Activated CD4-positive, alpha-beta T cell treated with anti-CD3 and anti-CD28 coated beads, Interleukin-2, Interleukin-6, amounts not matched to agents 100 ng/mL and 50 ng/mL, durations not matched to agents 16 hours and 8 hours (primary cell): ENCODE data around the gene RBM47.
"Not testable (repeated sequence)": the region's sequence is repeated elsewhere in the genome, so short reads cannot be mapped to it uniquely, and the experiment has no call there.

ENCODE experiments used
- DNase-seq: peaks from one replicate; pipeline ENCODE4 v3.0.0-alpha.2; 2020

Gene RBM47

DNA sequence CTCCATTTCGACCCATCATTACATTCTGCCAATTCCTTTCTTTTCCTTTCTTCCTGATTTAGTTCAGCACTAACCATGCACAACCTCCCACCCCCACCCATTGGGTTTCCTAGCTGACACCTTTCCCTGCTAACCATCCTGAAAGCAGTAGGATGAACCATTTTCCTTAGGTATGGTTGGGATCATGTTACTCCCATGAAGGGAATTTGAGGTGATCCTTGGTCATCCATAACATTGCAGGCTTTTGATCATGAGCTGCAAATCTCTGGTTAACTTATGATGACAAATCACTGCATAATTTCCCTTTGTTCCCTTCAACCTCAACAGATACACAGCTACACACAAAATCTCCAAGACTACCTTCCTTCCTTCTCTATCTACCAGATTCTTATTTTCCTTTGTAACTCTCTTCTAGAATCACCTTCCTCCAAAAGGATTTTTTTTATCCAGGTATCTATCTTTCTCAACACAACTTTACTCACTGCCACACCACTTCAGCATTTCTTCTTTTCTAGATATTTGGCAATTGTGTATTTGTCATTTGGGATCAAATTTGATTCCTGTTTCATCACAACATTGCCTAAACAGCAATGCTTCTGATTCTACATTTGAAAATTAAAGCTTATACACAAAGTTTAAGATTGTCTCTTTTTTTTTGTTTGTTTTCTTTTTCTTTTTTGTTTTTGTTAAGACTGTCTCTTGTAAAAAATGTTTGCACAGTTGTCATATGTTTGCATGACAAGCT is 145.1 kb downstream of the RBM47 start:
- DNase-seq: no peak

DNA sequence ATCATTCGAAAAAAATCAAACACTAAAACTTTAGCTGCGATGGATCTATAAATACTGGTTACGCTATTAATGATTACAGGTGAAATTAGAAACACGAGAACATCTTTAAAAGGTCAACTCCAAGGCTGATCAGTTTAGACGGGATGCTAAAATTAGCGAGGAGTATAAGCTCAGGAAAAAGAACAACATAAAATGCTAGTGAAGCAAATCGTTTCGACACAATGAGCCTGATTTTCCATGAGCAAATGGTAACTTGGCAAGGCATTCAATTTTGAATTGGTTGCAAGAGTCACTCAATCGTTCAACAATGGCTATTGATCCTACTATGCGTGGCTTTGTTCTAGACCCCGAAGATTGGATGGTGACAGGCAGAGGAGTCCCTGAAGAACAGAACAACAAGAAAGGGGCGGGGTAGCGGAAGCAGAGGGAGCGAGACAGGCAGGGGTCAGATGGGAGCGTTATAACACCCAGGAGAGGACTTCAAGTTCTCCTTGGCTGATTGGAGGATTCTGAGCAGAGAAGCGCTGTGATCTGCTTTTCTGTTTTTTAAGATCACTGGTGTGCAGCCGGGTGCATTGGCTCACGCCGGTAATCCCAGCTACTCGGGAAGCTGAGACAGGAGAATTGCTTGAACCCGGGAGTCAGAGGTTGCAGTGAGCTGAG is 146.5 kb downstream of the RBM47 start:
- DNase-seq: no peak

DNA sequence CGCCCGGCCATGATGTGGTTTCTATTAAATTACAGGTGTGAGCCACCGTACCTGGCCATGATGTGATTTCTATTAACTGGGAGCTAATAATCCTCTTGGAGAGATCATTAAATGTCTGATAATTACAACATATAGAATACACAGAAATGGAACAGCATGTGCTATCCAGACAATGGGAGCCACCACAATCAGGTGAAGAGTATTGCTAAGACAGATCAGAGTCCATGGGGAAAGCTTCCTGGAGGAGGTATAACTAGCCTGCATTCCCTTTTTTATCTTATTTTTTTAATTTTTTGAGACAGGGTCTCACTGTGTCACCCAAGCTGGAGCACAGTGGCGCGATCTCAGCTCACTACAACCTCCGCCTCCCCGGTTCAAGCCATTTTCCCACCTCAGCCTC is 147.7 kb downstream of the RBM47 start:
- DNase-seq: no peak

DNA sequence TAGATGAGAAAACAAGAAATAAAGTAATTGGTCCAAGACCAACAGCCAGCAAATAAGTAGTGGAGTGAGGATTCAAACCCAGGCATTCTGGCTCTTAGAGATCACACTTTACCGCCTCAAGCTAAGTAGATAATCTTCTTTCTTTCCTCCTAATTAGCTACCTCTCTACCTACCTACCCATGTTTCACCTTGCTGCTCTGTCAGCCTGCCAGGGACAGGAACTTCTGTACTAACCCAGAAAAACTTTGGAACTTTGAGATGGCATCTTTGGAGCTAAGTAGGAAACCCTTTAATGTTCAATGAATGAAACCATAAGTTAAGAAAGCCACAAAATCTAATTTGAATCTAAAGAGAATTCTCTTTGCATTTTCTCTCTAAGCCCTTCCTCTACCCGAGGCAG is 149.4 kb downstream of the RBM47 start:
- no peak for DNase-seq

DNA sequence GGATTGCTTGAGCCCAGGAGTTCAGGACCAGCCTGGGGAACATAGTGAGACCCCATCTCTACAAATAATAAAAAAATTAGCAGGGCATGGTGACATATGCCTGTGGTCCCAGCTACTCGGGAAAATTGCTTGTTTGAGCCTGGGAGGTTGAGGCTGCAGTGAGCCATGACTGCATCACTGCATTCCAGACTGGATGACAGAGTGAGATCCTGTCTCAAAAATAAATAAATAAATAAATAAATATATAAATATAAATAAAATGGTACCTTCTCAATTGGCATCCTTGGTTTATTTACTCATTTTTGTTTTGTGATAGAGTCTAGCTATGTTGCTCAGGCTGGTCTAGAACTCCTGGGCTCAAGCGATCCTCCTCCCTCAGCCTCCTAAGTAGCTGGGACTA is 150.3 kb downstream of the RBM47 start:
- DNase-seq: no peak

DNA sequence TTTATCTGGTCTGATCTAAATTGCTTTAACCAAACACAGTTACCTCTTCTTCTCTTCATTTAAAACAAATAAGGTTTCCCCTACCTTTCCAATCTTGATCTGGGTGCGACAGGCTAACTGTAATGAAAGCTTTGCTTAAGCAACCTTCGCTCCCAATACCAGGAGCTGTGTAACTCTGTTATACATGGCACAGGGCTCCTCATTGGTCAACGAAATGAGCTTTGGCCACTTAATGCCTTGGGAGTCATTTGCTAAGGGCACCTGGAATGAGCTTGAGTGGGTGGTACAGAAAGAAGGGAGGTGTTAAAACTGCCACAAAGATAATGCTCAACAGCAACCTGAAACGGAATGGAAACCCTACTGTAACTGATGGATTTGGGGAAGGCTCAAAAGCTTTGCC is 154.1 kb downstream of the RBM47 start:
- no peak for DNase-seq

DNA sequence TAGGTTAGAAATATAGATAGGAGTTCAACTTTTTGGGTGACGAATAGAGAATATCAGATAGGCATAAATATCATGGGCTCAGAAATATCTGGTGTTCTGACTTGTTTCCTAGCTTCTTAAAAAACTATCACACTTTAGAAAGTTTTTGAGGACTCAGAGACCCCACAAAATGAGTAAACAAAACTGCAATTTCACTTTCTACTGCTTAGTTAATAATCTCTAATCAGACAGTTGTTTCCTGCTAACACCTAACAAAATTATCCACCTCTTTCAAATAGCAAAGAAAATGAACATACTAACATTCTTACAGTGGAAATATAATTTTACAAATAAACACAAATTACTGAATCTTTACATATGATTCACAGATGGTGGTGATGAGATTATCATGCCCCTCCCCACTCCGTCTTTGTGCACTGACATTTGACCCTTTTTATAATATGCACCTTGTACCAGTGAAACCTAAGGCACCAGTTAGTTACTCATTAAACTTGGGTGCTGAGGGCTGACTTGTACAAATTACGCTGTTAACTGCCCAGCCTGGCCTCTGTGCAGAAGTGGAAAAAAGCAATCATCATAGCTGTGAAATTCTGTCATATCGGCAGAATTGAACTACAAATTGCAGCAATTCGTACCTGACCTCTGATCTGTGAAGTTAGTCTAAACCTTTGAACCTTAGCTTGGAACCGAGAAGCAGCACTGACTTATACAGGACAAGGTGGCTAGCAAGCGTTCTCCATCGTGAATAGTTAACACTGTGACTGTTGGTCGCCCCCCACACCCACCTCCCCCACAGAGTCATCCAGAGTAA is 155.9 kb downstream of the RBM47 start:
- DNase-seq: no peak

DNA sequence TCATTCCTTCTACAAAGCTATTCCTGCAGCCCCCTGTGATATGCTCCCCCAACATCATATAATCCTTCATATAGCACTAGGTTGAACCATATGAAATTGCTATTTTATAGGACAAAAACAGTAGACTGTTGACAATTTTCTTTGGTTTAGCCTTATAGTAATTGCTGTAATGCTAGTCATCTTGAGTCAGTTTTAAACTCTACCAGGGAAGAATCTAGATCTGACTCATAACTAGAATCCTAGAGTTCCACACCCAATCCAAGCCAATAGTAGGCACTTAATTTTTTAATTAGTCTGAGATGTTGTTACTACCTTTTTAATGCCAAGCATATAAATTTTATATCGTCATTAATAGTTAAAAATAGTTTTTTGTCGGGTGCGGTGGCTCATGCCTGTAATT is 157.7 kb downstream of the RBM47 start:
- peak; percentile 12 for DNase-seq

DNA sequence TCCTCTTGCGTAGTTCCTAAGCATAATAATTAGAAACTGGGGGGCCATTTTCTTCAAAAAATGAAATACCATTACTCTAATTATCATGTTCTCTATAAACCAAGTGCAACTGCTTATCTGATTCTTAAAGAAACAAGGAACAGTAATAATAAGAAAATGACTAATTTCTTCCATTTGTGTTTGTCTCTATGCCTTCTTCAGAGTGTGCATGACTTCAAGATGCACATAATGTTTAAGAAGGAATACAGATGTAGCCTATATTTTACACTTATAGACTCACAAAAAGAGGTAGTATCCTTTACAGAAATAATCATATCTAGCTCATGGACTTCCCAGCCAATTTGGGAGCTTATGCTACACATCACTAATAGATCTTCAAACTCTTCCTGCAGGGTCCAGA is 162.9 kb downstream of the RBM47 start:
- peak; percentile 35 for DNase-seq

DNA sequence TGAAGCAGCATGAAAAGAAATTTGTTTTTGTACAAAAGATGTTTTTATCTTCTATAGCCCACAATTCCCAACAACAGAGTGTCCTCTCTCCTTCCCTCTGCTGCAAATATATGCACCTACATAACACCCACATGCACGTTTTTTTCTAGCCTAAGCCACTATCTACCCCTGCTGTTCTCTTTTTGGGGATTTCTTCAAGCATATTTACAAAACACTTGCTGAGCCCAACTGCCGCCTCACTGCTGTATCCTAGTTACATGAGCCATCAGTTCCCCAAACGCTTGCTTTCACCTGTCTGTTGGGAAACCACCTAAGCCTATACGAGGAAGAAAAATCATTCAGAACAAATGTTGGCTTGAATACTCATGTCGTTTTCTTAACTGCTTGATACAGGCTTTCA is 167.3 kb downstream of the RBM47 start:
- DNase-seq: no peak

DNA sequence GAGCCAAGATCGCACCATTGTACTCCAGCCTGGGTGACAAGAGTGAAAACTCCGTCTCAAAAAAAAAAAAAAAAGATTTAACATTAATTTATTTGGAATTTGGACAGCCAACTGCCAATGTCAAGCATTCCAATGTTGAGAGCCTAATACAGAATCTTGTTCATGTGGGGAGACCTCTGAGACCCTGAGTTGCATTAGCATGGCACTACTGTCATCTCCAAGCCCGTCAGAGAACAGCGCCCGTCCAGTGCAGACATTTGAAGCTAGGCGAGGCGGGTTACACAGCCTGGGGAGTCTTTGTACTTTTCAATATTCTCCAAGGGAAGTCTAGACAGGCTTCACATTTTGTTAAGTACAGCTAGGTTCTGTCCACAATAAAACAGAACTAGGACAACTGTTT is 167.8 kb downstream of the RBM47 start:
- no peak for DNase-seq

DNA sequence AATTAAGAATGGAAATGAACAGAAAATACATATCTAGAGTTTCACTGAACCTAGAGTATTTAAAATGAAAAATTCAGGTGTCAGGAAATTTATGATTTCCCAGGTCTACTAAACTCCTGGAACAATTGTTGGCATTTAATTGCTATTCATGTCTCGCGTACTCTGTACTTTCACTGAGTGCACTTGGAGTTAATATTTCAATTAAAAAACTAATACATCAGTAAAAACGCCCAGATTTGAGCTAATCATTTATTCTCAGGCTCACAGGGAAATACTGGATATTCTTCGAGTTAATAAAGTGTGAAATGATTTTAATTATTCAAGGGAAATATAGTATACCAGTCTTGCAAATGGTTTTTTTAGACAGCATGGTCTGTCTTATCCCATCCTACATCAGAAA is 168.6 kb downstream of the RBM47 start:
- no peak for DNase-seq

DNA sequence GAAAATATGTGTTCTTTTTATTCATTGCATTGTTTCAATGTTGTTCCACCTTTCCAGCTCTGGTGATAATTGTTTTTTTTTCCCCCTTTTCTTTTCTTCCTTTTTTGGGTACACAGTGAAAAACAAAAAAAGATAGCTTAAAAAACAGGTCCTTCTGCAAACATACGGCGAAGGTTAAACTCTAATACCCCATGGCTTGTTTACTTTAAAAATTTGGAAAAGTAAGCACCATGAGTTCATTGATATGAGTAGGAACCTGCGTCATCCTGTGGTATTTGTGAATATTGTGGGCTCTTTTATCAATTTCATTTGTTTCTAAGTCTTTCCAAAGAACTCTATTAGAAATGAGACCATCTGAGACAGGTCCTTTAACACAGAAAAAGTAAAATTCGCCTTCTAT is 171.0 kb downstream of the RBM47 start:
- no peak for DNase-seq

DNA sequence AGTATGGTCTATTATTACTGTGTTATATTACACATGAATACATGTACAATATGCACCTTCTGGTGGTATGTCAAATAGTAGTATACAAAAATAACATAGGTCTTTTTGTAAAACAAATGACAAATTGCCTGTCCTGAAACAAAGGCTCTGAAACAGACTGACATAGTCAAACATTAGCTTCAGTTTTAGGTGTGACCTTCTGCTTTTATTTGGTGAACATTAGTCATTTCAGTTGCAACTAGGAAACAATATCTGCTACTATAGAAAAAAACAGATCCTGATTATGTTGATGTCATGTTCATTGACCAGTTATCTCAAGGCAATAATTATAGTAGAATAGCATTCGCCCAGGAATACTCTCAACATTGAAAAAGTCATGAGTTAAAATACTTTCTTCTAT is 171.6 kb downstream of the RBM47 start:
- no peak for DNase-seq

DNA sequence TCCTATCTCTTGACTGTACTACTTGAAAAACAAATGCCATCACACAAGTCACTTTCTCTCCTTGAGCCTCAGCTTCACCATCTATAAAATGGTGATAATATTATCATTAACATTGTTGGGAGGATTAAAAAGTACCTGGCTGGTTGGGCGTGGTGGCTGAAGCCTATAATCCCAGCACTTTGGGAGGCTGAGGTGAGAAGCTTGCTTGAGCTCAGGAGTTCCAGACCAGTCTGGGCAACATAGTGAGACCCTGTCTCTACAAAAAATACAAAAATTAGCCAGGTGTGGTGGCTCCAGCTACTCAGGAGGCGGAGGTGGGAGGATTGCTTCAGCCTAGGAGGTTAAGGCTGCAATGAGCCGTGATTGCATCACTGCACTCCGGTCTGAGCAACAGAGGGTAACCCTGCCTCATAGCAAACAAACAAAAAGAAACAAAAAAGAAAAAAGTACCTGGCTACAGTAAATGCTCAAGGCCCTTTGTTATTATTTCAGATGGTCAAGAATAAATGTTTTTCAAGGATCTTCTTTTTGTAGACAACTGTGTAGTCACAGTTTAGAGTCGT is 174.2 kb downstream of the RBM47 start:
- DNase-seq: no peak

DNA sequence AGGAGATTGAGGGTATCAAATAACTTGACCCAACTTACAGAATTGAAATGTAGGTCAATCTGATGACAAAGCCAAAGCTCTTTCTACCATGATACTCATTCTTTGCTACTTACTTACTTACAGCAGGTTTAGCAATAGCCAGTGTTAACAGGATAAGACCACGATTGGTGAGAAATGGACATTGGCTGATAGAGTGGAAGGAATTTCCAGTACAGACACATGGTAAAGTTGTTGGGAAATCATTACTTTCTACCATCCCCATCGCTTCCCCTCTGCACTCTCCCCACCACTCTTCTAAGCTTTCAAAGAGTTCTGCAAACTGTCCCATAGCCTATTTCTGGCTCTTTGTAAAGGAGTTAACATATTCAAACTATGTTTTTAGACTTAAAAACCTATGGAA is 174.8 kb downstream of the RBM47 start:
- DNase-seq: no peak

DNA sequence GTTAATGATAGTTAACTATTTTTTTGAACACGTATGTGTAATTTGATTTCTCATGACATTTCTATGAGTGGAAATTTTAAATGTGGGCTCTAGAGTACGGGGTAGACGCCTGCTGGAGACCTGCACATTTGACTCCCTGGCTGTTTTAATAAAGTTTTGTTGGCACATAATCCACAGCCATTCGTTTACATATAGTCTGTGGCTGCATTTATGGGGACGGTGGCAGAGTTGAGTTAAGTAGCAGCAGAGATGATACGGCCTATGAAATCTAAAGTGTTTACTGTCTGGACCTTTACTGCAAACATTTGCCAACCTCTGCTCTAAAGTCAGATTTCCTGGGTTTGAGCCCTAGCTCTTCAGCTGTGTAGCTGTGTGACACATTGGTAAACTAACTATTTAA is 175.8 kb downstream of the RBM47 start:
- DNase-seq: no peak

DNA sequence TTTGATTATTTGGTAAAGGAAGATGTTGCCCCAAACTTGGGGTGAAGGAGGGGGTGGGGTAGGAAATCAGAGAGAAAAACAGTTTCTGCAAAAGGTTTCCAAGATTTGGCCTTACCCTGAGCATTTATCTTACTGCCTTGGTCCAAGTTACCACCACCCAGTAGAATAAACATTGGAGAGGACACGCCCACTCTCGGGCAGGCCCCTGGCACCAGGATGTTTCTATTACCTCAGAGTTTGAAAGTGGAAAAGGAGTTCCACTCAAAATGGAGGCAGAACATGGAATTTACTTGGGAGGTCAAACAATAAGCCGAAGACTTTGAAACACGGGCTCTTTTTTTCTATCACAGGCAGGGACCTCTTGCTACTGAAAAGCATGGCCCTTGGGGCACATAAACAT is 180.8 kb downstream of the RBM47 start:
- DNase-seq: no peak

DNA sequence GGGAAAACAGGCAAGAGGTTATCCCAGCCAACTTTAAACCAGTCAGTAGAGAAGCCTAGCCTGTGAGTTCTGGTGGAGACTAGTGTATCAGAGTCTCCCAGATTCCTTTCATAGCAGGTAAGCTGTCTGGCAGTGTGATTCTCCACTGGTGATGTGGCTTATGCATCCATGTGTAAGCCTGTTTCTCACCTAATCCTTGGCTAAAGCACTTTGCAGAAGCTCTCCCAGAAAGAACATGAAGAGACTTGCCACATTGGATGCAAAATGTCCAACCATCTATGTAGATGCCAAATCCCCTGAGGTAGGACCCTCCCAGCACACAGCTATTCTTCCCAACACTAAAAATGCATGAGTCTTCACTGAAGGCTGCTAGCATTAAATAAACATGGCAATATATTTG is 182.8 kb downstream of the RBM47 start:
- no peak for DNase-seq

DNA sequence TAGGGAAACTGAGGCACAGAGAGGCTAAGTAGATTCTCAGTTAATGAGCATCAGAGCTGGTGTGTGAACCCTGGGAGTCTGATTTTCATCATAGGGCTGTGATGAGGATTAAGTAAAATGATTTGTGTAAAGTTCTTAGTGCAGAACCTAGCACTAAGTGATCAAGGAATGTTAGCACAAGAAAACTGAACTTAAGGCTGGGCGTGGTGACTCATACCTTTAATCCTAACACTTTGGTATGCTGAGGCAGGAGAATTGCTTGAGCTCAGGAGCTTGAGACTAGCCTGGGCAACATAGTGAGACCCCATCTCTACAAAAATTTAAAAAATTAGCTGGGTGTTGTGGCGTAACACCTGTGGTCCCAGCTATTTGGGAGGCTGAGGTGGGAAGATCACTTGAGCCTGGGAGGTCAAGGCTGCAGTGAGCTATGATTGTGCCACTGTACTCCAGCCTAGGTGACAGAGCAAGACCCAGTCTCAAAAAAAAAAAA is 183.4 kb downstream of the RBM47 start:
- DNase-seq: not testable (repeated sequence)

DNA sequence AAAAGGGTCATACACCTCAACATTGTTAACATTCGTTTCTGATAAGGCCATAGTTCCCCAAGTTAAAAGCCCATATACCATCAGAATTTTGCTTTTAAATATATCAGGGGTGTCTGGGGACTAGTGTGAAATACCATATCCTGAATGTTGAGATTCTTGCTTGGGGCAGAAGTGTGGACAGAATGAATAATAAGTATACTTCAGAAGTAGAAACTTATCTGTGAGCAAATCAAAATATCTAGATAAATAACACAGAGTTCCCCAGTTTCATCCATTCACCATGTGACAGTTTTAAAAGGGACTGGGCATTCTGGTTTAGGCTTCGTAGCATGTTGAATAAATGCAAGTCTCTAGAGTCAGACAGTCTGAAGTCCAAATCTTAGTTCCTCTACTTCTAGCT is 184.0 kb downstream of the RBM47 start:
- no peak for DNase-seq

DNA sequence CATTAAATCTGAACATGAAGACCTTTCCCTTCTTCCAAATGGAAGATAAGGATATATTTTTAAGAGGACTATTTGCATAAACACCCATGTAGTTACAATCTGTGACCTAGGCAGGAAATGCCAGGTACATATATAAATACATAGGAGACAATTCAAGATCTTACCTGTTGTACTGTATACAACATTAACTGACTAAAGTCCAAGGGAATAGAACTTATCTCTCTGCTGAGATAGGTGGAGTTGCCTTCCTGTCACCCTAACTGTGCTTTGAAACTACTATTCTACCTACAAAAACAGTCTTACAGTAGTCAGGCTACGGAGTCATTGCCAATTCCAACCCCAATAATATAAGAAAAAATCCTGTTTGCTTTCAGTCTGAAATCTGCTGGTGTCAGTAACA is 188.2 kb downstream of the RBM47 start:
- DNase-seq: no peak

DNA sequence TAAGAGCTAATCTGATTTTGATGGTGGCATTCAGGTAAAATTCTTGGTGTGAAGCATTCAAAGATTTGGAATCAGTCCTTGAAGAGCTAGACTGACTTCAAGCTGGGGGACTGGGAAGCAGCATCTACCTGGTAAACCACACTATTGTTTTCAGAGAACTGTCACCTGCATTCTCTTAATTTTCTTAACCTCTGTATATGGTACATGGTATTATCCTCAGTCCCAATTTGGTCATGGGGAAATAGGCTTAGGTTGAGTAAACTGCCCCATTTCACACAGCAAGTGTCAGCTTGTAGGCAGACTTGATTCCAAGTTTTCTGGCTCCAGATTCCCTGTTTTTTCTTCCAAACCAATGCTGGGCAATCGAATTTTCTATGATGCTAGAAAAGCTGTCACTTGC is 190.1 kb downstream of the RBM47 start:
- no peak for DNase-seq
